K562 (cell line): ENCODE results near the gene ST8SIA1.

Experiments used
- ARID2 ChIP-seq: fragments of 450-650 bp; IDR thresholded peaks from 2 replicates; pipeline ENCODE4 v1.6.1; 2017; ENCODE audit warnings: antibody characterized with exemption, mild to moderate bottlenecking
- EP300 ChIP-seq: IDR thresholded peaks from 2 replicates; pipeline ENCODE4 v1.6.1; 2012; ENCODE audit warnings: low read length, improper control_type of control experiment
- SAP30 ChIP-seq: fragments of 200-600 bp; sonication (generic); IDR thresholded peaks from 2 replicates; pipeline ENCODE4 v1.6.1; 2012; ENCODE audit warnings: borderline replicate concordance, low read depth, mild to moderate bottlenecking, moderate library complexity, low read length, control low read depth, inconsistent platforms; ENCODE audit not compliant: insufficient read depth, poor library complexity, severe bottlenecking
- SPI1 ChIP-seq: IDR thresholded peaks from 2 replicates; pipeline ENCODE4 v1.6.1; 2011; ENCODE audit warnings: low read depth, low read length, control low read depth, borderline replicate concordance
- SREBF2 ChIP-seq: sonication (generic); formaldehyde crosslinking; IDR thresholded peaks from 2 replicates; pipeline ENCODE4 v1.4.0; 2020; ENCODE audit warnings: mild to moderate bottlenecking, missing genetic modification reagents
- ZNF695 ChIP-seq: fragments of 450-650 bp; formaldehyde crosslinking; IDR thresholded peaks from 2 replicates; pipeline ENCODE4 v1.4.0; 2020; ENCODE audit warnings: mild to moderate bottlenecking, moderate library complexity

- TF ChIP-seq ZNF695 (CRISPR knock-in tag) (no peak), SAP30 (no peak), EP300 (no peak), ARID2 (no peak), SREBF2 (no peak), SPI1 (no peak)
Observed at GRCh38 chr12:22196236-22196635, 138.3 kb downstream of the ST8SIA1 start.
